Activated CD4-positive, CD25-positive, alpha-beta regulatory T cell treated with anti-CD3 and anti-CD28 coated beads, Interleukin-2, amount 50 U/mL, for 16 hours (primary cell): Measurements from ENCODE around the gene TIFAB.

Experiments
- DNase-seq: peaks from one replicate; pipeline ENCODE4 v3.0.0-alpha.2; 2020; ENCODE audit warnings: low read depth, low spot score

Gene TIFAB

DNA sequence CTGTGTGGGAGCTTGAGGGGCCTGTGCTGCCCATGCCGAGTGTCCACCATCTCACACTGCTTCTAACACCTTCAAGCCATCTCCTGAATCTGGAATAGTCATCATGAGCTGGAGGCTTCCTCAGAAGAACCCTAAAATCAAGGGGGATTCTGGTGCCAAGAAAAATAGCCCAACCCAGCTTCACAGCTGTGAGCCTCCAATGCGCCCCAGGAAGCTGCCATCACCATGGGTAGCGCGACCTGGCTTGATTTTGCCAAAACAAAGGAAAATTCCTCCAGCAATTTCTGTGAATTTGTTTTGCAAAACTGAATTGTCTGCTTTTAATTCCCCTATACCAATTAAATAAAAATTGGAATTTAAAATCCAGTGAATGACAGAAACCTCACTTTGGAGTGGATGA is 6.2 kb upstream of the TIFAB start:
- DNase-seq, result no peak

DNA sequence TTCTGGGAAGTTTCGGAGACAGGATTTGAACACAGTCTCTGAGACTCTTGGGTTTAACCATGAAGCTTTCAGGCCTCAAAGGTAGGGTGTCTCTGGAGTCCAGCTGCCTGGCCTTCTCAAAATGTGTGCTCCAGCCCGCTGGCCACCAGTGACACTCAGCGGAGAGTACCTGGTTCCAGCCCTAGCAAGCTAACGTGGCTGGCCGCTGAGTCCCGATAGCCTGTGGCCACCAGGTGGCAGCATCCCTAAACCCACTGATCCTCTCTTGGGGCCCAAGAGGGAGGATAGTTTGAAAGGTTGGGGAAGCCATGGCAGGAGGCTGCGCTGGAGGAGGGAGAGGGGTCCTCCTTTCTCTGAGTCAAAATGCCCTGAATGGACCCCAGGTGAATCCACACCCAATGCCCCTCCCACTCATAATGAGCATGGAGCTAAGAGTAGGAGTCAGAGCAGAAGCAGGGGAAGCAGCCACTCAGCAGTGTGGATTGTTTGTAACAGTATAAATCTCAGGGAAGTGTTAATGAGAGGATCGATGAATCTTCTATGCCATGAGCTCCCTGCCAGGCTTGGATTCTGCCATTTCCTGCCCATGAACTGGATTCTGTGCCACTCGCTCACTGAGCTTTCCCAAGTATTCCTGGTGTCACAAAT is 5.4 kb upstream of the TIFAB start:
- peak; percentile 13 for DNase-seq

DNA sequence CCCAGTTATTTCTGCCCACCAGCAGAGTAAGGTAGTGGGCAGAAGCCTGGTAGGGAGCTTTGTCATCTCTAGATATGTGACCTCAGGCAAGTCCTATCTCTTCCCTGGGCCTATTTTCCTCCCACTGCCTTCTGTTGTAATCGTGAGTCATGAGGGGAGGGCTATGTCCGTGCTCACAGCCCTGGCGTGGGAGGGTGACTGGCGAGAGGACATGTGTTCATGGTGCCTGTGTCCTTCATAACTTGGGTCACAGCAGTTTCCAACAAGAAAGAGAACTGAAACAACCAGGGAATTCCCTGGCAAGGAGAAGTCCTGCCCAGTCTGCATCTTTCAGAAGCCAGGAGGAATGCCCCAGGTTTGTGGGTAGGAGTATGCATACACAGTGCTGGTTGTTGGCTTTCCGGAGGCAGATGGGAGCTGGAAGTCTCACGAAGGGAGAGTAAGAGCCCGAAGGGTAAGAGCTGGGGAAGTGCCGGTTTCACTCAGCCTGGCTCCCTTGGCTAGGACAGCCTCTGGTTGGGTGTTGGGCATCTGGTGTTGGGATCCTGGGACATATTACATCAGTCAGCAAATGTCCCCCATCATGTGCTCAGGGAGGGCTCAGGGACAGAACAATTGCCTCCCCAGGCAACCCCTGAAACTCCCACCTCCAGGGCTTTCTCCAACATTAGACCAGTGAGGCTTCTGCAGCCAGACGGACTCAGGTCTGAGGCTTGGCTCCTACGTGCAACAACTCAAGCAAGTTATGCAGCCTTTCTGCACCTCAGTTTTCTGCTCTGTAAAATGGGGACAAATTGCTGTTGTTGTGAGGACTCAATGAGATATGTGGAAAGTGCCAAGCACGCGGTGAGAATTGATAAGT is 4.3 kb upstream of the TIFAB start:
- no peak for DNase-seq

DNA sequence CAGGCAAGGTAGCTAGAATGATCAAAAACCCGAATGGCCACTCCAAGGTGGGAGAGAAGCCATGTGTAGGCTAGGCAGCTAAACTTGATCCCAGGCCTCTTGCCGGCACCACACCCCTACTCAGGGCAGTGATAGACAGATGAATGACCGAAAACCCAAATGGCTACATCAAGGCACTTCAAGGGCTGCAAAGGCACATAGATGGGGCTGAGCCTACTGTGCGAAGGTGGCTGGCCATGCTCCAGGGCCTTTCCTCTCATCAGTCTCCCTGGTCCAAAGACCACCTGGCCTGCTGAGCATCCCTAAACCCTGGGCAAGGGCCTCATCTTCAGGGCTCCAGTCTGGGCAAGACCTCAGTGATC is 3.7 kb upstream of the TIFAB start:
- DNase-seq, result no peak

DNA sequence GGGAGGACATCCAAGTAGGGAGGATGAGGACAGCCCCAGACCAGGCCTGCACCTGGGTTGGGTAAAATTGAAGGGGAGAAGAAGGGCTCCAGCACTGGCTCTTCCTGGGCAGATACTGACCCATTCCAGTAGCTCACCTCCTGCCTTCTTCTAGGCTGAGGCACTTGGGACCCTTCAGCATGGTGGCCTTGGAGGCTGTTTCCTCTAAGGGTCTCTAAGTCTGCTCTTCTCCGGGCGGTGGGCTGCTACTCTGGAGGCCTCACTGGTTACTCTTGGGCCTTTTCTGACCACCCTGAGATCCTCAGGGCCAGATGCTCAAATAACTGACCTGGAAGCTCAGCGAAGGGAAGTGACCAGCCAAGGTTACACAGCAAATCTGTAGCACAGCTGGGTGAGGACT is 2.8 kb upstream of the TIFAB start:
- DNase-seq, result no peak

DNA sequence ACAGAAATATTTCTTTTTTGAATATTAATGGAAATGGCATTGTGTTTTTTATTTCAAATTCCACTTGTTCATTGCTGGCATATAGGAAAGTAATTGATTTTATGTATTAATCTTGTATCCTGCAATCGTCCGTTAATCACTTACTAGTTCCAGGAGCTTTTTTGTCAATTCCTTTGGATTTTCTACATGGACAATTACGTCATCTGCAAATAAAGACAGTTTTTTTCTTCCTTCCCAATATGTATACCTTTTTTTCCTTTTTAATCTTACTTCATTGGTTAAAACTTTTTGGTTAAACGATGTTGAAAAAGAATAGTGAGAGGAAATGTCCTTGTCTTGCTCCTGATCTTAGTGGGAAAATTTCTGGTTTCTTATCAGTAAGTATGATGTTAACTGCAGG is 1.5 kb upstream of the TIFAB start:
- no peak for DNase-seq

DNA sequence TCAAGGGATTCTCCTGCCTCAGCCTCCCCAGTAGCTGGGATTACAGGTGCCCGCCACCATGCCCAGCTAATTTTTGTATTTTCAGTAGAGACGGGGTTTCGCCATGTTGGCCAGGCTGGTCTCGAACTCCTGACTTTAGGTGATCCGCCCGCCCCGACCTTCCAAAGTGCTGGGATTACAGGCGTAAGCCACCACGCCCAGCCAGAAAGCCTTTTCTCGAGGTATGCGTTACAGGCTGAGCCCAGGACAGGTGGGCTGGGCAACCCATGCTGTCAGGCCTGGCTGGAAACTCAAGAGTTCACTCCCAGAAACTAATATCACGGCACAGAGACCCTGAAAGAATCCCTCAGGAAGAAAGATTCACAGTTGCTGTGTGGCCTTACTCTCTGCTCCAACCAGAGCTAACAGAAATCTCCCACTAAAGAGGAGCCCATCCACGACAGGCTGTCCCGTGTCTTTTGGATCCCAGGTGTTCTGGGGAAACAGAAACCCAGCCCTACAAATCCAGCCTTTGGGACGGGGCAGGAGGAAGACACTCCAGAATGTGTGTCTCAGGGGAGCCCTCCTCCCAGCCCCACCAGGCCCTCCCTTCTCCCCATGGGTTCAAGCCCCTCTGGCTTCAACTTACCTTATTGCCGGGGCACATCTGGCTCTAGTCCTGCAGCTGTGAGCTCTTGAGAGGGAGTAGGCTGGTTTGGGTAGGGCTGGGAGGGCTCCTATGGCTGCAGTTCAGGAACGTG is 400 bp downstream of the TIFAB start:
- DNase-seq, result no peak

DNA sequence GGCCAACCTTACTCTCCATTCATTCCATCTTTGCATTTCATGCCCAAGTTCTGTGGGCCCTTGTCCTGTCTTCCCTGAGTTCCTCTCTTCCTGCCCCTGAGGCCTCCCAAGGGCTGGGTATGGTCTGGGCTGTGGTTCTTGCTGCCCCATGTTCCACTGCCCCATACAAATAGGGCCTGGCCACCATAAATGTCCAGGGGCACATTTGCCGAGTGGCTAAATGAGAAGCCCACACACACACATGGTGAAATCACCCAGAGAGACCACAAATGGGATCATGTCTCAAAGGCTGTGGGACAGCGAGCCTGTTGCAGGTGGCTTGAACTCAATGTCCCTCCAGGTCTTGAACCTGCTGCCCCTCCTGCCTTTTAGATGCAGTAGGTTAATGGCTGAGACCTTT is 1.2 kb downstream of the TIFAB start:
- DNase-seq, result no peak

DNA sequence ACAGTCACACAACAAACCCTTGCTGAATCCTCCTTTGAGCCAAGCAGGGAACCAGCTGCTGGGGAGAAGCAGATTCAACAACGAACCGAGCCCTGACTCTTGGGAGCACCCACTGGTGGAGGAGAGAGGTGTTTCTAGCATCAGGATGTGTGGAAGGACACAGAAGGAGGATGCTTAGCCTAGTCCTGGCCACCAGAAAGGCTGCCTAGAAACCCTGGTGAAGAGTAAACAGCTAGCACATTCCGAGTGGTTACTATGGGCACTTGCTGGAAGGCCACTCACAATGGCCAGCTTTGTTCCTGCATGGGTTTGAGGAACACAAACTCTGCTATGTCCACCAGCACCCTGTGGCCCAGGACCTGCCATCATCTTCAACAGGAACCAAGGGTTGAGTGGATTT is 1.8 kb downstream of the TIFAB start:
- DNase-seq, result no peak

DNA sequence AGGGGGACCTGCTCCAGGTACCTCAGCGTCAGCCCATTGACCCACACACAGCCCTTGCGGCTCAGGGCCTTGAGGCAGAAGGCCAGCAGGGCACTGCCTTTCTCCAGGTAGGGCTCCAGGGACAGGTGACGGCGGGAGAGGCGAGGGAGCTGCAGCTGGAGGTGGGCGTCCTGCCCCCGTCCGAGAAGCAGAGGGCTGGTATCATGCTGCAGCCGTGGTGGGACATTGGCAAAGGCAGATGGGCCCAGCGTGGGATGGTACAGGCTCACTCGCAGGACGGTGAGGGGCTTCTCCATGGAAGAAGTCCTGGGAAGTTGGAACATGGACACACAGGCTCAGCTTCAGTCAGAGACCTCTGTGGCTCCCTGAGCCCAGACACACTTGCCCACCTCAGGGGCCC is 2.5 kb downstream of the TIFAB start:
- no peak for DNase-seq

DNA sequence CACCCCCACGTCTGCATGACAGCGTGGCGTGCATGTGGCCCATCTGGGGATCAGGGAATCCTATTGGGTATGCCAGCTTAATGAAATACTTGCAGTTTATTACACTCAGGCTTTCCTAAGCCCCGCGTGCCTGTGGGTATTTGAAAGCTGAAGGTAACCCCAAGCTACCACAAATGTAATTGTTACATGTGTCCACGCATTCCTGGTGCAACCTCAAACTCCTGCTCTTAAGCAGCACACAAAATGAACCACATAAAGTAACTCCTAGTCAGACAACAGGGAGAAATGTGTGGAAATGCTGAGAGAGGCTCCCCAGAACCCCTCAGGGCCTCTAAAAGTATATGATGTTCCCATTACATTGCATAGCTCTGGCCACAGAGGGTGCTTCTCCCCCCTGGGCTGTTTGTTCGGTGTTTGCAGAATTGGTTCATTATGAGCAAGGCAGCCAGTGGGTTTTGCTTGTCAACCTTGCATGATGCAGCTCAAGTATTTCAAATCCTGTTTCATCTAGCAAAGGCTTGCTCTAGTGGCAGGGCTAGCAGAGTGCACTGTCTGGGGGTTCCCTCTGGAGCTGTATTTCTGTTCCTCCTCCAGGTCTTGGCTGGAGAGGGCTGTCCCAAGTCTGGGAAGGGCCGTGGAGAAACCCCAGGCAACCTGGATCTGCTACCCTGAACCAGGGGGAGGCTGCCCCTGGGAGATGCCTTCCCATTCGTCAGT is 3.2 kb downstream of the TIFAB start:
- DNase-seq, result no peak

DNA sequence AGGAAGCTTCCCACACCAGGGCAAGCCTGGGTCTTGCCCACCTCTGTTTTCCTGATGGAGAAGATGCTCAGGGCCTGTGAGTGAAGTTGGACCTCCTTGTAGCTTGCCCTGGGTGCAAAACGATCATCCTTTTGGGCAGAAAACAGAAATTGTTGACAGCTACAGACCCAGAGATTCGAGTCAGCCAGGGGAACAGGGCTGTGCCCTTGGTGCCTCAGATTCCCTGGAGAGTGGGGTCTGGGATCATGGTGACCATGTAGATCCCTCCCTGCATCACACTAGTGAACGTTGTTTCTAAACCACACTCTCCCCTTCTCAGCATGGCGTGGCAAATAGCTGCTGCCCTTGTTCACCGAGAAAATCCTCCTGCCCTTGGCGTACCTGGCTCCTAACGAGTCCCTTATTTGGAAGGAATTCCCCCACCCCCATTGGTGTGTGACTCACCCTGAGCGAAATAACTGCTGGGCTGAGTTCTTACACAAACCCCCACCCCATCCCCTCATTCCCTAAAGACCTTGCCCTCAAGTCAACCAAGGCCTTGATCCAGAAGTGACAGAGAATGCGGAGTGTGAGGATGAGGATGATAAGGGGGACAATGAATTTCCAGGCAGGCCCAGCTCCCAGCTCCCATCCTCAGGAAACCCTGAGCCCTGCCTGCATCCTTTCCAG is 3.9 kb downstream of the TIFAB start:
- no peak for DNase-seq

DNA sequence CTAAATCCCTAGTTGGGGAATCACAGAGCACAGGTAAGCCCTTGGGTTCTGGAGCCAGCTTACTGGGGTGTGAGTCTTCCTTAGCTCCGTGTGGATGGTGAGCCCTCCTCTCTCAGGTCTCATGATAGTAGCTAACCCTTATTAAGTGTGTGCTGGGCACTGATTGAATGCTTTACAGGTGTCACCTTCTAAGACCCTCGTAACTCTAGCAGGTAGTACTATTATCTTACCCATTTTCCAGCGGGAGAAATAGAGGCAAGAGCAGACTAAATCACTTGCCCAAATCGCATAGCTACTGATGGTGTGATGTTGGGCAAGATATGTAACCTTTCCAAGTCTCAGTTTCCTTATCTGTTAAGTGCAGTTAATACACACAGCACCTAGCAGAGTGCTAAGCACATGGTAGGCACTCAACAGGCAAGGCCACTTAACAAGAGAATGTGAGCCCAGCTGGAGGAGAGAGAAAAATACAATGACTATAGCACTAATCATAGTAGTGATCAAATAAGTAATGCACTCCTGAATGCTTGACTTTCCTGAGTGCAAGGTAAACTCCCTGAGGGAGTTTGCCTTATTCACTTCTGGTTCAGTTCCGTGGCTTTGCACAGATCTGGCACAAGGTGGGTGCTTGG is 4.7 kb downstream of the TIFAB start, which contains the start of gene DCANP1:
DCANP1 (minus strand) TSS at position 51 of the 632 bp plus-strand sequence. CDS start 240 bp downstream, outside the sequence.
- no peak for DNase-seq

DNA sequence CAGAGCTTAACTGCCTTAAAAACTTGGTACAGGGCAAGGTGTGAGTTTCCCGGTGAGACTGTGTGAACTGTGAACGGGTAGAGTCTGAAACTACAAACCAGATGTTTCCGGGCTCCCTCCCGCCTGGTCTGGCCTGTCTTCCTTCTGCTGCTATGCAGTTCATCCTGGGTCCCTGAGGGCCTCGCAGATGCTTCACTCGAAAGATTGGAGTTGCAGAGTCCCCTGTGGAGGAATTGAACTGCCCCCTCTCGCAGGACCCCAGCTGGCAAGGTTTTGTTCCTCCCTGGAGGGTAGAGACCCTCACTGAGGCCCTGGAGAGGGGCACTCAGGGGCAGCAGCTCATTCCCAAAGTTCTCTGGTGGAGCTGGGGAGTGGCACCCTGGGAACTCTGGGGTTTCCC is 5.5 kb downstream of the TIFAB start:
- DNase-seq, result no peak

DNA sequence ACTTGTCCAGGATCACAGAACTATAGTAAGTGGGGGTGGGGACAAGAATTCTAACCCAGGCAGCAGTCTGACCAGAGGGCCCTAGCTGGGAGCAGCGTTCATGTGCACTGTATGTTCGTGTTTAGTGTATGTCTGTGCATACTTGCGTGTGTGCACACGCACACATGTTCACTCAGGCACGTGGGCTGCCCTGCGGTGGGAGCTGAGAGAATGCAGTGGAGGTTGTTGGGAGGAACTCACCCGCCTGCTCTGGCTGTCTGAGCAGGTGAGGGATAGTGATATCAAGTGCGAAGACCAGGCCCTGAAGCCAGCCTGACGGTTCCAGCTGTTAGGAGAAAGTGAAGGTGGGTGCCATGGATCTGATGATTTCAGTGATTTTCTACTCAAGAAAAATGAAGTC is 5.9 kb downstream of the TIFAB start:
- DNase-seq, result no peak

DNA sequence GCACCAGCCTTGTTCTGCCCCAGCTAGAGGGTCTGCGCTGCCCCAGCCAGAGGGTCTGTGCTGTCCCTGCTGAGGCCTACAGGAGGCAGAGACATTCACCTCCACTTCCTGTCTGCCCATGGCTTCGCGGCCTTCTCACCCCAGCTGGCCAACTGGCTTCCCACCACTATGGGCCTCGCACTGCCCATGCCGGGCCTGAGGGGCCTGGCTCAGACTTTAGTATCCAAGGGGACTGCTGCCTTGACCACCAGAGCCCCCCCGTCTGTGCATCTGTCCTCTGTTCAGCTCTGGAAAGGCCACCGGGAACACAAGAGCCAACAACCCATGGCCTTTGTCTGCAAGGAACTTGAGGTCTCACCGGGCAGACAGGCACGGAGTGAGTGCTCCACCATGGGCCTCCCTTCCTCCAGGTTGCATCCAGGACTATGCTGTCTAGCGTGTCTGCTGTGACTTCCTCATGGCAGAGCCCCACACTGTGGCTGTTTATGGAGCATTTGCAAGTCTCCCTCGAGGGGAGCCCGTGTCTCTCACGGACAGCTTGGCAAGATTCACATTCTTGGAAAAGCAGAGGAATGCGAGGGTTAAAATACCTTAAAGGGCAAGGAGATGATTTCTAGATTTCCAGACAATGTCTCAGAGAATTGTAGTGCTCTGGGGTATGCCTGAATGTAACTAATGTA is 6.7 kb downstream of the TIFAB start:
- no peak for DNase-seq

DNA sequence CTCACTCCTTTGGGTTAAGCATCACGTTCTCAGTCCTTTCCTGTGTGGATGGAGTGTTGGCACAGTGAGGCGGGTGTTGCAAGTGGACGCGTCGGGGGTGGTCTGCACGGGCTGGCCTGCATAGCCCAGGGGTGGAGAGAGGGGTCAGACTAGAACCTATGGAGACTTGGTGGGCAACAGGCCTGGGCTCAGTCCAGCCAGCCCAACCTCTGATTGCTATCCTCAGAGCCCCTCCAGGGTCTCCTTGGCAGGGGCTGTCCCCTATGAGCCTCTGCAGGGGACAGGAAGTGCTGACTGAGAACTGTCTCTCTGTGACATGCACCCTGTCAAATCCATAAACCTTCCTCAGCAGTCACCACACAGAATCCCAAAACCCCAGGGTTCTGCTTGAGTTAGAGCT is 7.3 kb downstream of the TIFAB start:
- DNase-seq, result no peak

DNA sequence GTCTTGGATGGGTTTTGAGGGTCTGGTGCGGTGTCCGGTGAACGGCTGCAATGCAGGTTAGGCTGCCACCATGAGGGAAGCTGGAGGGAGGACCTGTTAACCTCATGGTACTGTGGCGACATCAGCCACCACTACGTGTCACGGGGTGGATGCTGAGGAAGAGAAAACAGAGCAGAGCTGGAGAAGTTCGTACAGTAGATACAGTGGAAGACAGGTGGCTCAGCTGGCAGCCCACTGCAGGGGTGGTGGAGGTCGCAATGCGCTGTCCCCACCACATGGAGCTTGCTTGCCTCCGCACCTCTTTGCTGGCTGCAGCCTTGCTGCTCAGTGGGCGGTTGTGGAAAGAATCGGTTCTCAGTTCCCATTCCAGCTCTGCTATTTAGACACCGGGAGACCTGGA is 7.8 kb downstream of the TIFAB start:
- no peak for DNase-seq

DNA sequence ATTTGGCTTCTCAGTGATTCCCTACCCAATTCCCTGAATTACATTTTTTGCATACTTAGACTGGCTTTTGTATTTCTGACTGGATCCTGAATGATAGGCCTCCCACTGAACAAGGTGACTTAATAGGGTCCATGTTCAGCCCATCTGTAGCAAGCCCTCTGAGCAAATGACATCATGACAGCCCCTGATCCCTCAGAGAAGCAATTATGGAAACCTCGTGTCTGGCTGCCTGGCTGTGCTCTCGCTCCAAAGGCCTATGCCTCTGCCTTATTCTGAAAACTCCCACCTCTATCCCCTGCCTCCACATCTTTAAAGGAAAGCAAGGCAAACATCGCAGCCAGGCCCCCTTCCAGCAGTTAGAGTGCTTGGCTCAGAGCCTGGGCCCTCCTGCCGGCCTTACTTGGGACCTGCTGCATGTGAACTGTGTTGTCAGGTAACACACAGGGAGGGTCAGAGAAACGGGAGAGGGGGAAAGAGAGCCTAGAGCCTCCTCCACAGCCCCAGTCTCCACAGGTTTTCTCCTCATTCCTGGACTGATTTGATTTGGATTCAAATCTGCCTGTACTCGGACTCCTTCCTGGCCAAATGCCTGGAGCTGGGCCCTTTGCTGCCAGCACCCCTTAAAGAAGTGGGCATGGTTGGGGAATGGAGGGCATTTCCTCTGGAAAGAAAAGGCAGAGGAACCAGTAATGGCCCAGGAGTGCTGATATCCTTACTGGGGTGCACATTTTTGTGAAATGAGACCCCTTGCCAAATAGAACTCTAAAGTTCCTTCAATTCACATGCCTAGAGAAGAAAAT is 8.8 kb downstream of the TIFAB start:
- no peak for DNase-seq
